Measurements from ENCODE around the gene MTHFD1. TPM values are rescaled to one million over a fixed set of nuclear protein-coding genes. Genes with fewer than 3 reads are reported as not detected.

The MTHFD1 gene
- total RNA-seq, 4 donors from 2014 or later: 18.4 to 47.0 (median 25.4) TPM

DNA sequence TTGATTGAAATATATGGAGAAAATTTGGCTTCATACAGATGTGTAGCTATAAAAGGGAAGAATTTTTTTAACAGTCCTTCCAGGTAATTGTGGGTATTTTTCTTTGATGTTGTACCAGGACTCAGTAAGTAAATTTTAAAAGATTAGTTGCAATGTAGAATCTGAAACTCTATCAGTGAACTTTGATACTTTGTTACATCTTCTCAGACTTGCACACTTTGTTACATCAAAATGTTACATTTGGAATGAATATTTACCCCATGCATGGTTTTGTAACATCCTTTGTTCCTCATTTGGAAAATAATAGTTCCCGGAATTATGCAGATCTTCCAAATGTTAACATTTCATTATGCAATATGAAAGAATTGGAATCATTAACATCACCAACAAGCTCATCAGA is 13.8 kb downstream of the MTHFD1 start:
- TF ChIP-seq, protein P1, sequence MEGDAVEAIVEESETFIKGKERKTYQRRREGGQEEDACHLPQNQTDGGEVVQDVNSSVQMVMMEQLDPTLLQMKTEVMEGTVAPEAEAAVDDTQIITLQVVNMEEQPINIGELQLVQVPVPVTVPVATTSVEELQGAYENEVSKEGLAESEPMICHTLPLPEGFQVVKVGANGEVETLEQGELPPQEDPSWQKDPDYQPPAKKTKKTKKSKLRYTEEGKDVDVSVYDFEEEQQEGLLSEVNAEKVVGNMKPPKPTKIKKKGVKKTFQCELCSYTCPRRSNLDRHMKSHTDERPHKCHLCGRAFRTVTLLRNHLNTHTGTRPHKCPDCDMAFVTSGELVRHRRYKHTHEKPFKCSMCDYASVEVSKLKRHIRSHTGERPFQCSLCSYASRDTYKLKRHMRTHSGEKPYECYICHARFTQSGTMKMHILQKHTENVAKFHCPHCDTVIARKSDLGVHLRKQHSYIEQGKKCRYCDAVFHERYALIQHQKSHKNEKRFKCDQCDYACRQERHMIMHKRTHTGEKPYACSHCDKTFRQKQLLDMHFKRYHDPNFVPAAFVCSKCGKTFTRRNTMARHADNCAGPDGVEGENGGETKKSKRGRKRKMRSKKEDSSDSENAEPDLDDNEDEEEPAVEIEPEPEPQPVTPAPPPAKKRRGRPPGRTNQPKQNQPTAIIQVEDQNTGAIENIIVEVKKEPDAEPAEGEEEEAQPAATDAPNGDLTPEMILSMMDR (IDR thresholded peaks at IDR 0.05): no peak
- TF ChIP-seq POLR2A (IDR thresholded peaks at IDR 0.05): no peak
- no peaks in the 10 kb centered on the region for H3K9me3 ChIP-seq
- no peaks in the 10 kb centered on the region for H3K4me1 ChIP-seq

DNA sequence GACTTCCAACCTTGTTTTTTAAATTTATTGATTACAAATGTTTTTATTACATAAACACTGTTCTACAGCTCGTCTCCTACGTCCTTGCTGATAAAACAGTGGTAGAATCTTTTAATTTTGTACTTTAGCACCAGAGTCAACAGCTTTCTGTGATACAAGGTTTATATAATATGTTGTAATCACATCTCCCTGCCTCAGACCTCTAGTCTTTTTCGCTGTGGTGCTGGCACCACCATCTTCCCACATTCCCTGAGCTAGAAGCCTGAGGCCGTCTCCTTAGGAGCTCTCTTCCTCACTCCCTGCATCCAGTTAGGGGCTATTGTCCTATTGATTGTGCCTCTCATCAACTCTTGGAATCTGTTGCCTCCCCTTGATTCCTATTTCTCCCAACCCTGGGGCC is 17.1 kb downstream of the MTHFD1 start:
- no peak overlapping the region for H3K27ac ChIP-seq
- no peak for DNase-seq
- no peaks in the 10 kb centered on the region for H3K4me1 ChIP-seq
- peaks cover 0 to 6% (median 0%) of the 10 kb centered on the region in 3 donors for H3K36me3 ChIP-seq
- no peak for TF ChIP-seq POLR2A (IDR thresholded peaks at IDR 0.05)
- TF ChIP-seq, protein P1 (IDR thresholded peaks at IDR 0.05): no peak
- H3K4me3 ChIP-seq: no peak overlapping the region
- H3K27me3 ChIP-seq: no peaks in the 10 kb centered on the region
- no peaks in the 10 kb centered on the region for H3K9me3 ChIP-seq

More for the DNA sequence above, 13.8 kb downstream of the MTHFD1 start:
- DNase-seq: no peak
- no peak overlapping the region for H3K4me3 ChIP-seq
- no peaks in the 10 kb centered on the region for H3K27me3 ChIP-seq
- peaks cover 0 to 6% (median 0%) of the 10 kb centered on the region in 3 donors for H3K36me3 ChIP-seq
- no peak overlapping the region for H3K27ac ChIP-seq

DNA sequence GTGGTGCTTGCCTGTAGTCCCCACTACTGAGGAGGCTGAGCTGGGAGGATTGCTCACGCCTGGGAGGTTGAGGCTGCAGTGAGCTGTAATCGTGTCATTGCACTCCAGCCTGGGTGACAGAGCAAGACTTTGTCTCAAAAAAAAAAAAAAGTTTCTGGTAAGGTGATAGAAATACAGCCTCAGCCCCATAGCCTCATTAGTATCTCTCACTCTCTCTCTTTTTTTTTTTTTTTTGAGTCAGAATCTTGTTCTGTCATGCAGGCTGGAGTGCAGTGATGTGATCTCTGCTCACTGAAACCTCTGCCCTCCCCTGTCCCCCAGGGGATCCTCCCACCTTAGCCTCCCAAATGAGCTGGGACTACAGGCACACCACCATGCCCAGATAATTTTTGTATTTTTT is 19.2 kb downstream of the MTHFD1 start:
- no peak for DNase-seq
- TF ChIP-seq, protein P1 (IDR thresholded peaks at IDR 0.05): no peak
- no peak for TF ChIP-seq POLR2A (IDR thresholded peaks at IDR 0.05)
- H3K27ac ChIP-seq: no peak overlapping the region
- no peak overlapping the region for H3K4me3 ChIP-seq
- H3K4me1 ChIP-seq: no peaks in the 10 kb centered on the region
- H3K9me3 ChIP-seq: no peaks in the 10 kb centered on the region
- H3K36me3 ChIP-seq: peaks cover 0 to 6% (median 0%) of the 10 kb centered on the region in 3 donors
- H3K27me3 ChIP-seq: no peaks in the 10 kb centered on the region

DNA sequence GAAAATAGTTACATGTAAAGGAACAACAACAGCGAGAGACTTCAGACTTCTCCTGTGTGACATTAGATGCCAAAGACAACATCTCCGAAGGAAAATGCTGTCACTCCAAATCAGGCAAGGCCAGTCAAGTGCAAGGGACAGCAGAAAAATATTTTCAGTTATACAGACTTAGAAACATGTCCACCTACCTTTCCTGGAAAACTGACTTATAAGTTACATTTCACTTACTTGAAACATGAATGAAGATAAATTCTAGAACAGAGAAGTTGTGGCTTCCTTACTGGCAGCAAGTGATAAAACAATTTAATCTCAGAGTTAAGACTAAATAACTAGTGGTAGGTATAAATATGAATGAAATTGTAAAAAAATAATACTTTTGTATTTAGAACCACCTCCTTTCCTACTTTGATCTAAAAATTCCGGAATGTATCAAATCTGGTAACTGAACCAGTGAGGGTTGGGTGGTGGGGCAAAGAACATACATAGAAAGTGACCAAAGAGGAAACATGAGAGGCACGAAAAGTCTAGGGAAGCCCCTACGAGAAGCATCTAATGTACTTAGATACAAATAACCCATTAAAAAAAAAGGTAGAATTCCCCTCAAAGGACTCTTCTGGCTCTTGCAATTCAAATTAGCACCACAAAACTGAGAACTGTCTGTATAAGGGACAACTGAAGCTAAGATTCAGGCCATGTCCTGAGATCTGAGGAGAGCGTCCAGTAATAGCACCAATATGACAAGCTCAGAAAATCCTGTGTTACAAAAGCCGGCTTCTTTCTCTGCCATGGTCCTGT is 21.2 kb downstream of the MTHFD1 start:
- no peaks in the 10 kb centered on the region for H3K4me1 ChIP-seq
- peaks cover 0 to 11% (median 0%) of the 10 kb centered on the region in 3 donors for H3K36me3 ChIP-seq
- TF ChIP-seq, protein P1 (IDR thresholded peaks at IDR 0.05): no peak
- TF ChIP-seq POLR2A (IDR thresholded peaks at IDR 0.05): no peak
- DNase-seq: no peak
- H3K27me3 ChIP-seq: no peaks in the 10 kb centered on the region
- H3K4me3 ChIP-seq: no peak overlapping the region
- H3K27ac ChIP-seq: no peak overlapping the region
- no peaks in the 10 kb centered on the region for H3K9me3 ChIP-seq

DNA sequence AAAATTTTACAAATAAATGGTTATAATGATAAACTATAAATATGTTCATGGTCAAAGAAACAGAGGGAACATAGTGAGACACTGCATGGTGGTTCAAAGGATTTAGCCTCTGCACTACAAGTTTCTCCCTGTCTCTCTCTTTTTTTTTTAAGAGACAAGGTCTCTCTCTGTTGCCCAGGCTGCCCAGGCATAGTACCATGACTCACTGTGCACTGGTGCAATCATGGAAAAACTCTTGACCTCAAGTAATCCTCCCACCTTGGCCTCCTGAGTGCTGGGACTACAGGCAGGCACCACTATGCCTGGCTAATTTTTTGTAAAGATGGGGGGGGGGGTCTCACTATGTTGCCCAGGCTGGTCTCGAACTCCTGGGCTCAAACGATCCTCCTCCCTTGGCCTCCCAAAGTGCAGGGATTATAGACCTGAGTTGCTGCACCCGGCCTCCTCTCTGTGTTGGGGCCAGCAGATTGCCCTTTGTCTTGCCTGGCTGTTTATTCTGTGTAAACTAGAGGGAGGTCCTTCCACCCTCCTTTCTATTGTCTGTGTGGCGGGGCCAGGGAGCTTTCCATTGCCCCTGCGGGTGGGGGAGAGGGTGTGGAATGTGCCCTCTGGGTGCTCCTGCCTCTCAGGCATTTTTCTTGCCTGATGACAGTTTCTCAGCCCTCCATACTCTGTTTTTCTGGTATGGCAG is 22.1 kb downstream of the MTHFD1 start:
- H3K27me3 ChIP-seq: no peaks in the 10 kb centered on the region
- H3K4me1 ChIP-seq: no peaks in the 10 kb centered on the region
- no peak for DNase-seq
- no peaks in the 10 kb centered on the region for H3K9me3 ChIP-seq
- no peak overlapping the region for H3K4me3 ChIP-seq
- TF ChIP-seq, protein P1 (IDR thresholded peaks at IDR 0.05): no peak
- TF ChIP-seq POLR2A (IDR thresholded peaks at IDR 0.05): no peak
- H3K27ac ChIP-seq: no peak overlapping the region
- H3K36me3 ChIP-seq: peaks cover 0 to 10% (median 0%) of the 10 kb centered on the region in 3 donors
